Measurements from ENCODE around the gene AK3. TPM values are rescaled to one million over a fixed set of nuclear protein-coding genes. Genes with fewer than 3 reads are reported as not detected.

AK3 gene
- total and polyA plus RNA-seq, 9 of the 15 experiments (the other 6 are each of a cell fraction or from before 2014, with no cell fraction given), result 12.2 to 78.6 (median 41.8) TPM

GRCh38 chr9:4662108-4662988, 78.7 kb downstream of the AK3 start, which contains the start of gene PLPP6 (continued):
- TF ChIP-seq ZNF124 (CRISPR knock-in tag; IDR thresholded peaks at IDR 0.05) (no peak), PRDM10 (IDR thresholded peaks at IDR 0.05; ENCODE audit: partially characterized antibody) (peak; percentile 90), SP1 (CRISPR knock-in tag; IDR thresholded peaks at IDR 0.05) (peak; percentile 45), FOXK2 (conservative IDR thresholded peaks at IDR 0.05 in 1 of 2, IDR thresholded peaks at IDR 0.05 in 1 of 2; ENCODE audit: low read depth in 2 of 2) (no peak), UBTF (IDR thresholded peaks at IDR 0.05; ENCODE audit: borderline replicate concordance in 1 of 2, low read depth in 2 of 2, low read length in 2 of 2) (0 out of 4 replicates have a peak, but pooled peaks of 1 of the 2 experiments have one; percentile 47), NONO (IDR thresholded peaks at IDR 0.05; ENCODE audit: low read depth in 2 of 2, low read length in 1 of 2) (0 out of 4 replicates have a peak, but pooled peaks have one; percentile 33 to 41), NR2C2 (CRISPR knock-in tag; IDR thresholded peaks at IDR 0.05) (no peak), NR2C2 (tag; IDR thresholded peaks at IDR 0.05) (peak; percentile 29; the same call in 1 of the 2 replicates), TOE1 (IDR thresholded peaks at IDR 0.05; ENCODE audit: borderline replicate concordance) (0 out of 2 replicates have a peak, but pooled peaks have one; percentile 20), TOE1 (CRISPR knock-in tag; IDR thresholded peaks at IDR 0.05; ENCODE audit: borderline replicate concordance, low read depth) (no peak), ETV5 (CRISPR knock-in tag; IDR thresholded peaks at IDR 0.05; ENCODE audit: low read depth) (no peak), ELF1 (tag; IDR thresholded peaks at IDR 0.05) (peak; percentile 94), CEBPB (tag; IDR thresholded peaks at IDR 0.05) (peak; percentile 85)

All from K562 (cell line).